ENCODE measurements around the gene CACNB4.

GRCh38 chr2:152050915-152051314 lies 47.9 kb downstream of the CACNB4 start:
- TF ChIP-seq CTCF (IDR thresholded peaks at IDR 0.05) (no peak), POLR2AphosphoS5 (IDR thresholded peaks at IDR 0.05) (no peak)

Measured in prostate gland (tissue), 2 donors.